Type B pancreatic cell (in vitro differentiated cells): Measurements from ENCODE around the gene SH3GL3. TPM values are rescaled to one million over a fixed set of nuclear protein-coding genes. Genes with fewer than 3 reads are reported as not detected.

ENCODE experiments used
- DNase-seq: peaks from one replicate; pipeline ENCODE4 v3.0.0; 2021; ENCODE audit warnings: mixed read lengths; ENCODE audit not compliant: unreplicated experiment; ENCODE audit errors: extremely low spot score
- H3K27ac Mint-ChIP-seq: 2 replicates; pipeline ENCODE4 v1.8.0; 2021; ENCODE audit warnings: mild to moderate bottlenecking, mixed read lengths
- H3K27me3 Mint-ChIP-seq: 2 replicates; pipeline ENCODE4 v1.8.0; 2021; ENCODE audit warnings: mixed read lengths
- H3K36me3 Mint-ChIP-seq: 2 replicates; pipeline ENCODE4 v1.8.0; 2021; ENCODE audit warnings: mixed read lengths
- H3K4me1 Mint-ChIP-seq: one replicate; pipeline ENCODE4 v1.8.0; 2021; ENCODE audit warnings: mixed read lengths; ENCODE audit not compliant: unreplicated experiment
- H3K4me3 Mint-ChIP-seq: 2 replicates; pipeline ENCODE4 v1.8.0; 2021; ENCODE audit warnings: mild to moderate bottlenecking, mixed read lengths
- H3K9me3 Mint-ChIP-seq: 2 replicates; pipeline ENCODE4 v1.8.0; 2021; ENCODE audit warnings: mixed read lengths
- total RNA-seq: library from RNA; stranded (reverse); gene quantifications from 2 replicates; pipeline ENCODE4 v1.2.1, GENCODE V29; 2021; ENCODE audit warnings: low replicate concordance
- TF ChIP-seq, protein P1 (sequence below): fragments of 200-600 bp; sonication (generic); conservative IDR thresholded peaks from 2 replicates; pipeline ENCODE4 v1.5.0; 2021; ENCODE audit warnings: antibody characterized with exemption, mild to moderate bottlenecking

The SH3GL3 gene
- total RNA-seq, 1 donor from 2014 or later = 10.0 TPM

DNA sequence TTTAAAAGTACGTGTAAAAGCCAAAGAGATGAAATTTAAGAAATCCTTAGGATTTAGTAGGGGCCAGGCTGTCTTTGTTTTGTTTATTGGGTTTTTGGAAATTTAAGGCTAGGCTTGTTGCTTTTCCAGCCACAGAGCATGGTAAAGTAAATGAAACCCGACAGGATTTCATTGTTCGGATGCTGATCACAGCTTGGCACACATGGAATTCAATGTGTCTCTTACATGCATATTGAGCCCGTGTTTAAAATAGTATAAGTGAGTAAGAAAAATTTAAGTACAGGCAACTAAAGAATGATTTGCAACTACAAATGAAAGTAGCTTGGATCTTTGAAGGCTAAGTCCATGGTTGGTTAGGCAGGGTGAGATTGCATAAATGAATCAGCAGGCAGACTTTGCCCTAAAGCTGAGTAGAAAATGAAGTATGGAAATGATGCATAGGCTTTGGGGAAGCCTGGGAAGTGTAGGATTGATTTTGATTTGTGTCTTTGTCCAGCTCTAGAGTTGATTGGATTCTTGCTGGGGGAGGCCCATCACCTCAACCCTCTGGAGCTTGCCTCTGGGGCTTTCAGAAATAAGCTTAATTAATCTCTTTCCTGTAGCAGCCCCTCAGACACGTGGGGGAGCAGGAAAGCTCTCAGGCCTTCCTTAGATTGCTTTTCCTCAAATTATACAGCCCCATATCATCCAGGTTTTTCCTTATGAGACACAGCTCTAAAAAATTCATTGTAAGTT lies 138.6 kb downstream of the SH3GL3 start:
- no peak overlapping the region for H3K27ac Mint-ChIP-seq
- H3K4me1 Mint-ChIP-seq = peaks cover 4% of the 10 kb centered on the region
- H3K4me3 Mint-ChIP-seq = no peak overlapping the region
- no peaks in the 10 kb centered on the region for H3K9me3 Mint-ChIP-seq
- TF ChIP-seq, protein P1, sequence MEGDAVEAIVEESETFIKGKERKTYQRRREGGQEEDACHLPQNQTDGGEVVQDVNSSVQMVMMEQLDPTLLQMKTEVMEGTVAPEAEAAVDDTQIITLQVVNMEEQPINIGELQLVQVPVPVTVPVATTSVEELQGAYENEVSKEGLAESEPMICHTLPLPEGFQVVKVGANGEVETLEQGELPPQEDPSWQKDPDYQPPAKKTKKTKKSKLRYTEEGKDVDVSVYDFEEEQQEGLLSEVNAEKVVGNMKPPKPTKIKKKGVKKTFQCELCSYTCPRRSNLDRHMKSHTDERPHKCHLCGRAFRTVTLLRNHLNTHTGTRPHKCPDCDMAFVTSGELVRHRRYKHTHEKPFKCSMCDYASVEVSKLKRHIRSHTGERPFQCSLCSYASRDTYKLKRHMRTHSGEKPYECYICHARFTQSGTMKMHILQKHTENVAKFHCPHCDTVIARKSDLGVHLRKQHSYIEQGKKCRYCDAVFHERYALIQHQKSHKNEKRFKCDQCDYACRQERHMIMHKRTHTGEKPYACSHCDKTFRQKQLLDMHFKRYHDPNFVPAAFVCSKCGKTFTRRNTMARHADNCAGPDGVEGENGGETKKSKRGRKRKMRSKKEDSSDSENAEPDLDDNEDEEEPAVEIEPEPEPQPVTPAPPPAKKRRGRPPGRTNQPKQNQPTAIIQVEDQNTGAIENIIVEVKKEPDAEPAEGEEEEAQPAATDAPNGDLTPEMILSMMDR = no peak
- H3K36me3 Mint-ChIP-seq = peaks cover 3% of the 10 kb centered on the region
- H3K27me3 Mint-ChIP-seq = no peaks in the 10 kb centered on the region
- DNase-seq = no peak

DNA sequence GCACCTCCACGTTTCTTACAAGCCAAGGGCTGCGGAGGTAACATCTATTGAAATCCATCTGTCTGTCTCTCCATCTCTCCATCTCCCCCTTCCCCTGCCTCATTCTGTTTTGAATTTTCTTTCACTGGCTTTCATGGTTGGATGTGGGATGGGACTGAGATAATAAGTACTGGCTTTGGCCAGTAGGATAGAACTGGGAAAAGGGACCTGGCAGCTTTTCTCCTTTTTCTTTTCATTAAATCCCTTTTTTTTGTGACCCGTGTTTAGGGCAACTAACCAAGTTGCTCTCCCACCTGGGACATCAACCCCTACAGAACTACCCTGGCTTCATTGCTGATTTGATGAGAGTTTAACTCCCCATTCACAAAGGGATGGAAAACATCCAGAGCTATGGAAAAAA lies 139.9 kb downstream of the SH3GL3 start:
- no peaks in the 10 kb centered on the region for H3K27me3 Mint-ChIP-seq
- no peaks in the 10 kb centered on the region for H3K9me3 Mint-ChIP-seq
- H3K27ac Mint-ChIP-seq = no peak overlapping the region
- DNase-seq = no peak
- peaks cover 3% of the 10 kb centered on the region for H3K36me3 Mint-ChIP-seq
- H3K4me1 Mint-ChIP-seq = peaks cover 4% of the 10 kb centered on the region
- no peak overlapping the region for H3K4me3 Mint-ChIP-seq
- TF ChIP-seq, protein P1 = peak; percentile 45

DNA sequence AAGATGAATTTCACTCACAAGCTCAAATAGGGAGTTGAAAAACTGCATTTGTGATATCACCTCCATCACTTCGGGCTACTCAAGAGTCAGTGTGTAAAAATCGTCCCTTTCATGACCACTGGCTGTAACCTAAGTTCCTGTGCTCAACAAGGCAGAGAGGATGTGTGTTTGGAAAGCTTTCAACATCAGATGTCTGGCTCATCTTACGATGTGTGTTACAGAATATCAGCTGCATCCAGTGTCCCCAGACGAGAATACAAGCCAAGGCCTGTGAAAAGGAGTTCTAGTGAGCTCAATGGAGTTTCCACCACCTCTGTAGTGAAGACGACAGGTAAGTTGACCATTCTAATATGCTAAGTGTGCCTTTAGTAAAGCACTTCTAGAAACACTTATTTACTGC lies 141.3 kb downstream of the SH3GL3 start:
- H3K27ac Mint-ChIP-seq = no peak overlapping the region

DNA sequence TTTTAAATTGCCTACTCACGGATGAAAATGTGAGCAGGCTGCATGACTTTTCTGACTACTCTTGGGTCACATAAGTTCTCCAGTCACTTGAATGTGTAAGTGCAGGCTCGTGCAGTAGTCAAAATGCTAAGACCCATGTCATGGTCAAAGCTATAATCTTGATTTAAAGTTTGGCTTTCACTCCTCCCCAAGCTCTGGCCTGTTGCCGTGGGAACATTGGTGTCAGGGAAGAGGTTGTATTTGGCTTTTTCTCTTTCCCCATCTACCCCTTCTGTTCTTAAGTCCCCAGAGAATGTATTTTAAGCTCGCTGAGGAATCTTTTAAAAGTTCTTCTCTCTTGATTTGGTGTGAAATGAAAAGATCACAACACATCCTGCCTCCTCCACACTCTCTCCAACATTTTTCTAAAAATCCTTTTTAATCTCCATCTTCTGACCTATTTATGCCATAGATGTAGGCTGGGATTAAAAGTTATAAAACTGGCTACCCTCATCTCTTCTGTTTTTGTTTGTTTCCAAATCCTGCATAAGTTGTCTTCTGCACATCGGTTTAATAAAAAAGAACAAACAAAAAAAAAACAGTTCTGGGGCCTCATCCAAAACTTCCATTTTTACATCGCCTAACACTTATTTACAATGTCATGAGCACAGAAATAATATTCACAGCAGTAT lies 145.4 kb downstream of the SH3GL3 start:
- TF ChIP-seq, protein P1 = no peak
- peaks cover 5% of the 10 kb centered on the region for H3K4me1 Mint-ChIP-seq
- H3K27ac Mint-ChIP-seq = no peak overlapping the region
- H3K4me3 Mint-ChIP-seq = no peak overlapping the region
- no peak for DNase-seq
- H3K36me3 Mint-ChIP-seq = peaks cover 7% of the 10 kb centered on the region
- H3K9me3 Mint-ChIP-seq = no peaks in the 10 kb centered on the region
- H3K27me3 Mint-ChIP-seq = no peaks in the 10 kb centered on the region

More for the DNA sequence above, 141.3 kb downstream of the SH3GL3 start:
- no peak for DNase-seq
- TF ChIP-seq, protein P1 = no peak
- H3K36me3 Mint-ChIP-seq = peaks cover 3% of the 10 kb centered on the region
- peaks cover 9% of the 10 kb centered on the region for H3K4me1 Mint-ChIP-seq
- H3K27me3 Mint-ChIP-seq = no peaks in the 10 kb centered on the region
- H3K9me3 Mint-ChIP-seq = no peaks in the 10 kb centered on the region
- H3K4me3 Mint-ChIP-seq = no peak overlapping the region

DNA sequence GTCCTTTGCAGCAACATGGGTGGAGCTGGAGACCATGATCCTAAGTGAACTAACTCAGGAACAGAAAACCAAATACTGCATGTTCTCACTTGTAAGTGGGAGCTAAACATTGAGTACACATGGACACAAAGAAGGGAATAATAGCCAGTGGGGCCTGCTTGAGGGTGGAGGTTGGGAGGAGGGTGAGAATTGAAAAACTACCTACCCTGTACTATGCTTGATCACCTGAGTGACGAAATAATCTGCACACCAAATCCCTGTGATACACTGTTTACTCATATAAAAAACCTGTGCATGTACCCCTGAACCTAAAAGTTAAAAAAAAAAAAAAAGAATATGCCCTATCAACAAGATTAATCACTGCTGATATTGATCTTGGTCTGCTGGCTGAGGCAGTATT lies 148.1 kb downstream of the SH3GL3 start:
- no peak overlapping the region for H3K4me3 Mint-ChIP-seq

More for the DNA sequence above, 148.1 kb downstream of the SH3GL3 start:
- Mint-ChIP-seq H3K27me3 (no peaks in the 10 kb centered on the region), H3K4me1 (peaks cover 5% of the 10 kb centered on the region), H3K27ac (no peak overlapping the region), H3K9me3 (peaks cover 11% of the 10 kb centered on the region), H3K36me3 (peaks cover 14% of the 10 kb centered on the region)
- DNase-seq = no peak
- TF ChIP-seq, protein P1 = no peak
